KBM-7 (cell line): Measurements from ENCODE around the gene PRDX2.
A peak's percentile ranks its signal among the peaks of the same experiment; 100 is the strongest.
"Not testable (repeated sequence)": the region's sequence is repeated elsewhere in the genome, so short reads cannot be mapped to it uniquely, and the experiment has no call there.

Source experiments
- DNase-seq: peaks from one replicate; pipeline ENCODE4 v3.0.0-alpha.2; 2015
- in situ Hi-C: fragments of 300-500 bp; cut with MboI; formaldehyde crosslinking; loops from 2 replicates; pipeline ENCODE4 v1.14.3; 2020; ENCODE audit warnings: low sequenced_read_pairs, low pct_unique_long_range_greater_than_20kb, mixed read lengths

Gene PRDX2

DNA sequence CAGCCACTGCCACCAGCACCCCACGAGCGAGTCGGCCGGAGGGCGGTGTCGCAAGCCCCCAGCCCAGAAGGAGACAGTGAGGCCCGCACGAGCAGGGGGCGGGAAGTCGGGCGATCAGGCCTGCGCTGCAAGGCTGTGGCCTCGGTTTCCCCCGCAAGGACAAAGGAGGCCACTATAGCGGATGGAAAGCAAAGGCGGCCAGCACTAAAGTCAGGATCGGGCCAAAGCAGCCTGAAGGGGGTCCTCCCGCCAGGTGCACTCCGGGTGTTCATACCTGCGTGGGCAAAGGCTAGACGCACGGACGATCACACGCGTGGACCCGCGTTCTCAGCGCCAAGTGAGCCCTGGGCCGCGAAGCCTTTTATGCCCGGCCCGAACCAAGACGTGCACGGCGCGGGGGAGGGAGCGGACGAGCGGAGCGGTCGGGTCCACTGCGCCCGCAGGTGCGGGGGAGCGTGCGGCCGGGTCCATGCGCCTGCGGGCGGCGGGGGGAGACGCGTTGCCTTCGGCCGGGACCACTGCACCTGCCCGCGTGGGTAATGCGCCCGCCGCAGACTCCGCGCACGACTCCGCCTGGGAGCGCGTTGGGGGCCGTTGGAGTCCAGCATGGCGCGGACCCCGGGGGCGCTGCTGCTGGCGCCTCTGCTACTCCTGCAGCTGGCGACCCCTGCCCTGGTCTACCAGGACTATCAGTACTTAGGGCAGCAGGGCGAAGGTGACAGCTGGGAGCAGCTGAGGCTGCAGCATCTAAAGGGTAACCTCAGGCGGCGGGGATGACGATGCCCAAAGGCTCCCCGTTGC lies at the start of gene PRDX2, which contains the start of gene THSD8:
Gene PRDX2, minus strand, starts transcription at position 335 of the 801 bp plus-strand sequence. CDS start 539 bp downstream, outside the sequence.
Gene THSD8, plus strand, starts transcription at position 604 of the 801 bp plus-strand sequence. Its CDS starts 3 bp downstream, at position 607.
- in situ Hi-C loops: no loop called here
- peak; percentile 88 for DNase-seq

GRCh38 chr19:12847159-12848139 lies 45.8 kb upstream of the PRDX2 start:
- in situ Hi-C loops: no loop called here
- DNase-seq: peak; percentile 87

DNA sequence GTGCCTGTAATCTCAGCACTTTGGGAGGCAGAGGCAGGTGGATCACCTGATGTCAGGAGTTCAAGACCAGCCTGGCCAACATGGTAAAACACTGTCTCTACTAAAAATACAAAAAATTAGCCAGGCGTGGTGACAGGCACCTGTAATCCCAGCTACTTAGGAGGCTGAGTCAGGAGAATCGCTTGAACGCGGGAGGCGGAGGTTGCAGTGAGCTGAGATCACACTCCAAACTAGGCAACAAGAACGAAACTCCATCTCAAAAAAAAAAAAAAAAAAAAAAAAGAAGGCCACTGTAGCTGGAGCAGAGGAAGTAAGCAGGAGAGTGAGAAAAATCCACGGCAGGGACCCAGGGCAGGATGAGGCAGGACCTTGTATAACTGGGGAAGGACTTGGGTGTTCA lies 45.0 kb upstream of the PRDX2 start:
- DNase-seq, in situ Hi-C loops: not testable (repeated sequence)

GRCh38 chr19:12843999-12844732 lies 42.6 kb upstream of the PRDX2 start:
- in situ Hi-C loops: no loop called here
- no peak for DNase-seq

GRCh38 chr19:12843328-12843727 lies 41.7 kb upstream of the PRDX2 start:
- in situ Hi-C loops: no loop called here
- no peak for DNase-seq

GRCh38 chr19:12842511-12842910 lies 40.9 kb upstream of the PRDX2 start:
- no peak for DNase-seq
- in situ Hi-C loops: no loop called here

- in situ Hi-C loops: no loop called here
These were observed 39.5 kb upstream of the PRDX2 start for GRCh38 chr19:12841094-12841493.

DNA sequence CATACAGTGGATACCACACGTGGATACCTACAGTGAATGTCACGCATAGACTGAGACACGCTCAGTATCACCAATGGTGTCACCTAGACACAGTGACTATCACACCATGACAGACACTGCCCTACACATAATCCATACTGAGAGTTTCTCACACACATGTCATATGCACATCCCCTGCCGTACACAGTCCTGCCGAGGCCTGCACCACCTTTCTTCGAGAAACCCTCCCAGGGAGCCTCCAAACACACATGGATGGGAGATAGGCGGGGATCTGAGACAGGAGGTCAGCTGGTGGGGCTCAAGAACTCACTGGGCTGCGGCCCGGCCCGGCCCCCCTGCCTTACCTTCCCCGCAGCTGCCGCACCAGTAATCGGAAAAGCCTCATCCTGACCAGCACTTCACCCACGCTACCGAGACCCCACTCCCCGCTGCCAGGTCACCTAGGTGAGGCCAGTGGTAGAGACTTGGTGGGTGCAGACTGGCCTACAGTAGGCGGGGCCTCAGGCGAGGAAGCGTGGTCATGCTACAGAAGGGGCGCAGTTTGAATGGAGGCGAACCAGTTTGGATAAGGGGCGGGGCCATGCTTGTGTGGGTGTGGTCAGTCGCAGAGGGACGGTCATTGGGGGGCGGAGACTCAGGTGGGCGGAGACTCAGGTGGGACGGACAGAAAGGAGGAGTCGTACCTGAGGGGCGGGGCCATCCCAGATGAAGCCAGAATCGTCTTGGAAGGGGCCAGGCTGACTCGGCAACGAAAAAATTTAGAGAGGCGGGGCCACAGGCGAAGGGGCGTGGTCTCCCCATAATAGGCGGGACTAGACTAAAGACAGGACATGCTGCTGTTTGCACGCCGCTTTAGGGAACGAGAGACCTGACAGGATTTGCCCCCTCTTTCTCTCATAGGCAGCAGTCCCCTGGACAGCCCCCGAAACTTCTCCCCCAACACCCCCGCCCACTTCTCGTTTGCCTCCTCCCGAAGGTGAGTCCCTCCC lies 38.8 kb upstream of the PRDX2 start:
- DNase-seq: peak; percentile 69
- in situ Hi-C loops: no loop called here

More at GRCh38 chr19:12841094-12841493, 39.5 kb upstream of the PRDX2 start:
- no peak for DNase-seq

GRCh38 chr19:12838886-12839756 lies 37.5 kb upstream of the PRDX2 start:
- peak; percentile 39 for DNase-seq
- in situ Hi-C loops: no loop called here

DNA sequence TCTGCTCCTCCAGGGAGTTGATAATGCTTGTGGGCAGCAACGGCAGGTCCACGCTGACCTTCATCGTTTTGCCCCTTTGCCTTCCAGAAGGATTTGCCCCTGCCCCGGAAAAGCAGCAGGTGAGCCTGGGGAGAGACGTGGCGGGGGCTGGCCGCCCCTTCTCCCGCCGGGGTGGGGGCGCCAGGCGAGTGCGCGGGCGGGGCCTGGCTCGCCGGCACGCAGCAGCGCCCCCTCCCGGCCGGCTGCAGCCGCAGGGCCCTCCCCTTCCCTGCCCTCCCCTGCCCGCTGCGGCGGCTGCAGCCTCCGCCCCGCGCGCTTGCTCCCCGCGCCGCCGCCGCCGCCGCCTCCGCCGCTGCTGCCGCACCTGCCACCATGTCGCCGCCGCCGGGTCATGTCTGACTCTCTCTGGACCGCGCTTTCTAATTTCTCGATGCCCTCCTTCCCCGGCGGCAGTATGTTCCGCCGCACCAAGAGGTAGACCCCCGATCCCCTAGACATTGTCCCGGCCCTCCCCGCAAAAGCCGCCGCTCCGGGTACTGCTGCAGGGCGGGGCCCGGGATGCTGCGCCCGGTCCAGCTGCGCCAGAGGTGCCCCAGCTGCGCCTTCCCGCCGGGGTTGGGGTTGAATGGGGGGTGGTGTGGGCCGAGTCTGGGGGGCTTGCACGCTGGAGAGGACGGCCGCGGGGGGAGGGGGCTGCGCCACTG lies 36.7 kb upstream of the PRDX2 start, which contains the start of gene MAST1:
Gene MAST1, plus strand, starts transcription at position 334 of the 704 bp plus-strand sequence. Its CDS starts 58 bp downstream, at position 392.
- peak; percentile 55 for DNase-seq
- in situ Hi-C loops: no loop called here

- in situ Hi-C loops: no loop called here
These were observed 35.6 kb upstream of the PRDX2 start for GRCh38 chr19:12837225-12837624.

DNA sequence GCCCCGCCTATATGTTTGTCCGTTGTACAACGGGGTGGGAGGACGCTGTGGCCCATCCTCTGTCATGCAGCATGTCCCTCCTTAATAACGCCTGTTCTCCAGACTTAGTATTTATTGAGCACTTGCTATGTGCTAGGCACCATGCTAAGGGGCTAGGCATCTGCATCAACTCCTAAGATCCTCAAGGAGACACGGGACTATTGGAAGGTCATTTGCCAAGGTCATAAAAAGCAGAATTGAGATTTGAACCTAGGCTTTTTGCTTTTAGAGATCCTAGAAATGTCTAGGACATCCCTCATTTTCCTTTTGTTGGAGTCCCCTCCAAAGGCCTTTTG lies 34.9 kb upstream of the PRDX2 start:
- DNase-seq: no peak
- in situ Hi-C loops: no loop called here

More at GRCh38 chr19:12837225-12837624, 35.6 kb upstream of the PRDX2 start:
- no peak for DNase-seq

GRCh38 chr19:12834976-12835757 lies 33.6 kb upstream of the PRDX2 start:
- in situ Hi-C loops: no loop called here
- peak; percentile 37 for DNase-seq

DNA sequence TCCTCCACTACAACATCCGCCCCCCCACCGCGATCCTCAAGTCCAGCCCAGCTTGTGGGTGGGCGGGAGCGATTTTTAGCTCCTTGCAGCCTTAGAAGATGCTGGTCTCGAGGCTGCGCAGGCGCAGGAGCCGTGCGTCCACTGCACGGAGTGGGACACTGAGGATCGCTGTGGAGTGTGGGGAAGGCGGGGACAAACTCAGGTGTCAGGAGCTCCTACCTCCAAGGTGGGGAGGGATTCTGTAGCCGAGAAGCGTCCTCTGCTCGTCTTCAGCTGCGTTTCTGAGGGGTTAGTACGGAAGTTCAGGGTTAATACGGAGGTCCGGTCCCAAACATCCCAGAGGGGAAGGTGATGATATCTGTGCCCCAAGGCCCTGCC lies 33.0 kb upstream of the PRDX2 start, which contains the start of gene RTBDN:
Gene RTBDN, minus strand, starts transcription at position 14 of the 378 bp plus-strand sequence. CDS start 4,600 bp downstream, outside the sequence.
- in situ Hi-C loops: no loop called here
- no peak for DNase-seq

GRCh38 chr19:12833738-12834565 lies 32.4 kb upstream of the PRDX2 start:
- peak; percentile 19 for DNase-seq
- in situ Hi-C loops: no loop called here
